Mucosa of rectum (tissue), 2 donors: Measurements from ENCODE around the gene NMD3.
A peak's percentile ranks its signal among the peaks of the same experiment; 100 is the strongest.

ENCODE experiments used
- H3K27ac ChIP-seq, 2 donors: one replicate each; pipeline ENCODE4 v1.7.0; 2013; ENCODE audit warnings: inconsistent platforms in 2 of 2, low read depth in 2 of 2, low read length in 2 of 2
- H3K27me3 ChIP-seq, 2 donors: one replicate each; pipeline ENCODE4 v1.7.0; 2013; ENCODE audit warnings: low read length in 2 of 2; ENCODE audit not compliant: control insufficient read depth in 2 of 2, insufficient read depth in 2 of 2
- H3K36me3 ChIP-seq, 2 donors: one replicate each; pipeline ENCODE4 v1.7.0; 2013; ENCODE audit warnings: low read length in 2 of 2; ENCODE audit not compliant: control insufficient read depth in 2 of 2, insufficient read depth in 2 of 2
- H3K4me1 ChIP-seq, 2 donors: one replicate each; pipeline ENCODE4 v1.7.0; 2013; ENCODE audit warnings: low read length in 2 of 2, mild to moderate bottlenecking in 1 of 2; ENCODE audit not compliant: control insufficient read depth in 2 of 2, insufficient read depth in 2 of 2
- H3K4me3 ChIP-seq, 2 donors: one replicate each; pipeline ENCODE4 v1.7.0; 2013; ENCODE audit warnings: low read length in 2 of 2
- H3K9ac ChIP-seq, 2 donors: one replicate each; pipeline ENCODE4 v1.7.0; 2013; ENCODE audit warnings: low read length in 2 of 2, low read depth in 1 of 2, mild to moderate bottlenecking in 1 of 2
- H3K9me3 ChIP-seq, 2 donors: one replicate each; pipeline ENCODE4 v1.7.0; 2013; ENCODE audit warnings: low read length in 2 of 2; ENCODE audit not compliant: control insufficient read depth in 2 of 2
- donor health status: healthy.
- donor health status: Normal muscosa, but diverticular disease.

The NMD3 gene

DNA sequence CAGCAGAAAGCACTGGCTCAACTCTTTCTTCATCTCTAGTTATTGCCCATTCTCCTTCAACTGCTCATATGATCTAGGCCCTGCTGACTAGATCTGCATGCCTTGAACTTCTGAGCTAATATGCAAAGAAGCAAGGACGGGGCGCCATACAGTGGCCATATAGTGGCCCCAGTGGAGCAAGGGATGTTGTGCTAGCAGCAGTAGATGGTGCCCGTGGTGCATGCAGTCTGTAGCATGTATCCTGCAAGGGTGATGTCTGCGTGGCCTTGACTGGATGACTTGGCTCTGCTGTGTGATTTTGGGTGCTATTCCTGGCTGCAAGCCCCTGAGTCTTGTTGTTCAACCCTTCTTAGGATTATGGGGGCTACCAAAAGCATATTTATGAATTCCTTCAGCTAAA, 12.2 kb upstream of the NMD3 start:
- Histone ChIP-seq H3K27me3 (no peaks in the 10 kb centered on the region), H3K9ac (no peak overlapping the region), H3K36me3 (no peaks in the 10 kb centered on the region), H3K27ac (no peak overlapping the region), H3K4me1 (no peaks in the 10 kb centered on the region), H3K4me3 (no peak overlapping the region), H3K9me3 (no peaks in the 10 kb centered on the region)

DNA sequence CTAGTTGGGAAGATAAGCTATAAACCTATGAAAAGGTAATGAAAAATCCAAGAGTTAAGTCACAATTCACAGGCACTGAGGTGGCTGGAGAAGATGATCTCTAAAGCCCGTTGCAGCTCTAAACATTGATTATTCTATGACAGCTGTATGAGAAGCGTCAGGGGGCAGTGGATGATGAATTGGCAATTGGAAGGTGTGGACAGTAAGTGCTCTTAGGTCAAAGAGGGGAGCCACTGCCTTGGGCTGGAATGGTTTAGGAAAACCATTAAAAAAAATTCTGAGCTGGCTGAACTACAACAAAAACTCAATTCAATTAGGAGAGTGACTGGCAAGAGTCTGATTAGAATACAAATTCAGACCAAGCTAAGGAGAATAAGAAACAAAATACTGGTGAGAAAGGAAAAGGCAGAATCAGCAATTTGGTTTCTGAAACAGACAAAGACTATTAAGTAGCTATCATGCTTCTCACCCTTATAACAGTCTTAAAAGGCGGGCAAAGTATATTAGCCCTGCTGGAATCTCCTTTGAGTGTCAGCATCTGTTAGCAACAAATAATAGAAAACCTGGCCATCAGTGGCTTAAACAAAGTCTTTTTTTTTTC, 8.8 kb upstream of the NMD3 start:
- Histone ChIP-seq H3K36me3 (no peaks in the 10 kb centered on the region), H3K27me3 (no peaks in the 10 kb centered on the region), H3K4me3 (no peak overlapping the region), H3K9ac (no peak overlapping the region), H3K27ac (no peak overlapping the region), H3K4me1 (no peaks in the 10 kb centered on the region), H3K9me3 (no peaks in the 10 kb centered on the region)

DNA sequence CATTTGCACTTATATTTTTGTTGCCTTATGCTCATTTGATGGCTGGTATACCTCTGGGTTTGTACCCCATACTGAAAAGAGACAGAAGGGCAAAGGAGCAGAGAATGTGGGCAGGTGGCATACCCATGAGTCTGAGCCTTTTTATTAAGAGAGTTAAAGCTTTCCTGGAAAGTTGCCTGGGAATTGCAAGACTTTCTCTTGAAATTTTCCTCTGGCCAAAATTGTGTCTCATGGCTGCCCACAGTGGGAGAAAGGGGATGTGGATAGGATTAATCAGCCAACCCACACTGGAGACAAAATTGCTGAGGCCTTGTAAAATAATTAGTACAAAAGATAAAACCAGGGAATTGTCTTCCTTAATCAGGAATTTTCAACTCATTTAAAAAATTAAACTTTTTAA, 8.2 kb upstream of the NMD3 start:
- no peak overlapping the region for H3K4me3 ChIP-seq
- no peaks in the 10 kb centered on the region for H3K4me1 ChIP-seq
- no peaks in the 10 kb centered on the region for H3K27me3 ChIP-seq
- H3K9ac ChIP-seq = no peak overlapping the region
- no peaks in the 10 kb centered on the region for H3K9me3 ChIP-seq
- H3K36me3 ChIP-seq = no peaks in the 10 kb centered on the region
- H3K27ac ChIP-seq = no peak overlapping the region

DNA sequence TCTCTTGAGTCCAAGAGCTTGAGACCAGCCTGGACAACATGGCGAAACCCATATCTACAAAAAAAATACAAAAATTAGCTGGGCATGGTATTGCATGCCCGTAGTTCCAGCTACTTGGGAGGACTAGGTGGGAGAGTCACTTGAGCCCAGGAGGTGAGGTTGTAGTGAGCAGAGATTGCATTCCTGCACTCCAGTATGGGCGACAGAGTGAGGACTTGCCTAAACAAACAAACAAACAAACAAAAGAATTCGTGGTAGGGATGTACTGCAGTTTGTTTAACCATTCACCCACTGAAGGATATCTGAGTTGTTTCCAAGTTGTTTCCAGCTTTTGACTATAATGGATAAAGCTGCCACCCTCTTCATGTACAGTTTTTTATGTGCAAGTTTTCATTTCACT, 7.5 kb upstream of the NMD3 start:
- Histone ChIP-seq H3K27me3 (no peaks in the 10 kb centered on the region), H3K4me3 (no peak overlapping the region), H3K36me3 (no peaks in the 10 kb centered on the region), H3K4me1 (no peaks in the 10 kb centered on the region), H3K27ac (no peak overlapping the region), H3K9ac (no peak overlapping the region), H3K9me3 (no peaks in the 10 kb centered on the region)

DNA sequence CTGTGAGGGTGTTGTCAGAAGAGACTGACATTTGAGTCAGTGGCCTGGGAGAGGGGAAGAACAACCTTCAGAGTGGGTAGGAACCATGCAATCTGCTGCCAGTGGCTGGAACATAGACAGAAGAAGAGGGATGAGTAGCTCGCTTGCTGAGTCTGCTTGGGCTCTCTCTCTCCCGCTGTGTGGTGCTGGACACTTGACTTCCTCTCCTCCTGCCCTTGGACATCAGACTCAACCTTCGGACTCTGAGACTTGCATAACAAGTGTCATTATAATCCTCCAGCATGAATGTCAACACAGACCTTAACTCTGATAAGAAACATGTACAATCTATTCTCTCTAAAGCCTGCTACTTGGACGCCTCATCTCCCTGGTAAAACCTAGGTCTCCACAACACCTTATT, 5.9 kb upstream of the NMD3 start:
- H3K27me3 ChIP-seq = no peaks in the 10 kb centered on the region
- H3K9me3 ChIP-seq = no peaks in the 10 kb centered on the region
- H3K27ac ChIP-seq = no peak overlapping the region
- H3K4me3 ChIP-seq = no peak overlapping the region
- H3K36me3 ChIP-seq = no peaks in the 10 kb centered on the region
- no peak overlapping the region for H3K9ac ChIP-seq
- no peaks in the 10 kb centered on the region for H3K4me1 ChIP-seq

DNA sequence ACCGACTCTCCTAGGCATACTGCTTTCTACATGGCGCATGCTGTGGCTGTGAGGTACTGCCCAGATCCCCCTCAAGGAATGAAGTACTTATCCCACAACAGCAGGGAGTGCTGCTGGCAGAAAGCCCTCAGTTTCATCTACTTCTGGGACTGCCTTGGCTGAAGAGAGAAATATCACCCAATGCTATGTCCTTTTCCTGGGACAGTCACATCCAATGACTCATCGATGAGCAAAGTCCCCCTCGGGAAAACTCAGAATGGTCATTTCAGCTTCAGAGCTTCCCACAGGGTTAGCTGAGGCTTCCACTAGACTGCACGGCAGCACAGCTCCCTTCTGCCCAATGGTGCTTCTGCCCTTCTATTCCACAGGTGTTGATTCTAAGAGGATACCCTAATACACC, 3.6 kb upstream of the NMD3 start:
- Histone ChIP-seq H3K9ac (no peak overlapping the region), H3K9me3 (no peaks in the 10 kb centered on the region), H3K36me3 (no peaks in the 10 kb centered on the region), H3K27me3 (no peaks in the 10 kb centered on the region), H3K4me1 (peaks cover under 1% of the 10 kb centered on the region in 2 donors), H3K4me3 (no peak overlapping the region), H3K27ac (no peak overlapping the region)

DNA sequence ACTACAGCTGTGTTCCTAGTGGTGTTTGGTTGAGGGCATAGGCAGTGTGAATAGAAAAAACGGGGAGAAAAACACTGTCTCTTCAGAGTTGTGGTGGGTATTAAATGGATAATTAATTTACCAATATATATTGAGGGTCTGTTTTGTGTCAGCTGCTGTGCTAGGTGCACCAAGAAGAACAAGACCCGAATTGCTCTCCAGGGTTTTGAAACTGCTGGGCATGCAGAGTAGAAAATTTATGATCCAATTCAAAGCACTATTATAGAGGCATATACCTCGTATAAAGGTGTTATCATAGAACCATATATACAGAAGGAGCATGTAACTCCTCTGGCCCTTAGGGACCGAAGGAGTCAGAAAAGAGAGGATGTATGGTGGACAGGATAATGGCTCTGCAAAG, 1.6 kb upstream of the NMD3 start:
- Histone ChIP-seq H3K27ac (no peak overlapping the region), H3K36me3 (no peaks in the 10 kb centered on the region), H3K9me3 (no peaks in the 10 kb centered on the region), H3K4me1 (peaks cover 5 to 13% of the 10 kb centered on the region in 2 donors), H3K9ac (no peak overlapping the region), H3K4me3 (no peak overlapping the region), H3K27me3 (no peaks in the 10 kb centered on the region)

DNA sequence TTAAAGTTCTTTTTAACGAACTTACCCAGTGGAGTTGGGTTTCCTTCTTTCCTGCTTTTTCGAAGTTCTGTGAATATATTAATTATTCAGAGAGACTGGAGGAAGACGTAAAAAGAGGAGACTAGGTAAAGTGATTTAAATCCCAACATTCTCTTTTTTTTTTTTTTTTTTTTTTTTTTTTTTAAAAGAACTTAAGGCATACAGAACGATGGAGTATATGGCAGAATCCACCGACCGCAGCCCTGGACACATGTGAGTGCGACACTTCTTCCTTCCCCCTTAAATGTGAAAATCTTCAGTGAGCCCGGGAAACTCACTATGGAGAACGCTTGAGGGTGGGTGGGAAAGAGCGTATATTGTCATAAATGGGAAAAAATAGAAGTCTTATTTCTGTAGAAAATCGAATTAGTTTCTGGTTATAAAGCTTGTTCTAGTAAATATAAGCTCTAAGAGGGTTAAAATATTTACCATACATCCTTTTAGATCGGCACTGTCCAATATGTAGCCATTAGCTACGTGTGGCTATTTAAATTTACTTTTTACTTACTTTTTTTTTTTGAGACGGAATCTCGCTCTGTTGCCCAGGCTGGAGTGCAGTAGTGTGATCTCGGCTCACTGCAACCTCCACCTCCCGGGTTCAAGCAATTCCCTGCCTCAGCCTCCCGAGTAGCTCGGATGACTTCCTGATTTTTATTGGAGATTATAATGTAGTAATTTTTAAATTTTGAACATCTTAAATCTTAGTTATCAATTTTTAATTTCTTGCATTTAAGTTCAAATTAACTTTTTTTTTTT, 892 bp downstream of the NMD3 start:
- no peaks in the 10 kb centered on the region for H3K9me3 ChIP-seq
- peak overlapping the region; percentile 86 to 88 for H3K27ac ChIP-seq
- H3K27me3 ChIP-seq = no peaks in the 10 kb centered on the region
- peaks cover 0 to 3% of the 10 kb centered on the region in 2 donors for H3K36me3 ChIP-seq
- H3K9ac ChIP-seq = peak overlapping the region; percentile 92 to 97
- peak overlapping the region; percentile 91 to 95 for H3K4me3 ChIP-seq
- peaks cover 5 to 13% of the 10 kb centered on the region in 2 donors for H3K4me1 ChIP-seq

DNA sequence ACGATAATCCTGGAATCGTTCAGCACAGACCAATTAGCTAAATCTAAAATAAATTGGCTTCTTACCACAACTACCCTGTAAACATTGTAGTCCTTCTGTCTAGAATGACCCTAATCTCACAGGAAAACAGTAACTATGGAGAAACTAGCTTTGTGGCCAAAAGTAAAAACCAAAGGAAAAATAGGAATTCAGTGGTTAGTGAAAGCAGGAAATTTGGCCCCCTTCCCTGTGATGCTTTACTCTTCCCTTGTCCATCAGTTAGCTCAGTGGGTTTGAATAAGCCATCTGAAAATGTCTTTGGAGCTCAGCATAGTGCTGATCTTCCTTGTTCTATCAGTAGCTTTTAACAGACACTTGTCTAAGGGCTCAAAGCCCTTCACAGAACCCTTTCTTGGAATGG, 1.6 kb downstream of the NMD3 start:
- Histone ChIP-seq H3K9me3 (no peaks in the 10 kb centered on the region), H3K4me1 (peaks cover 5 to 13% of the 10 kb centered on the region in 2 donors), H3K27me3 (no peaks in the 10 kb centered on the region), H3K27ac (no peak overlapping the region), H3K4me3 (peak overlapping the region; percentile 91 to 95), H3K9ac (peak overlapping the region in 1 of 2 donors; percentile 1), H3K36me3 (peaks cover 0 to 3% of the 10 kb centered on the region in 2 donors)

DNA sequence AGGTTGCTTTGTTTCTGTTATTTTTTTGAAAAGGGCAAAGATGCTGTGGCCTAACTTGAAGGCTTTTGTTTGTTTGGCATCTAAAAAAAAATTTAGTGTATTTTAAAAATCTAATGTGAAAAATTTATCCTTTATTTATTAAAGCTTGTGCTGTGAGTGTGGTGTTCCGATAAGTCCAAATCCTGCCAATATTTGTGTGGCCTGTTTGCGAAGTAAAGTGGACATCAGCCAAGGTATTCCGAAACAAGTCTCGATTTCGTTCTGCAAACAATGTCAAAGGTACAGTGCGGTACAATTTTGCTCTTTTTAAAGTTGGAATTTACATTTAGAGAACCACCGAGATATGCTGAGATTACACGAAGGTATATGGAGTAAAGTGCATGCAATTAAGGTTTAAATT, 3.7 kb downstream of the NMD3 start:
- no peaks in the 10 kb centered on the region for H3K27me3 ChIP-seq
- no peaks in the 10 kb centered on the region for H3K9me3 ChIP-seq
- H3K4me3 ChIP-seq = no peak overlapping the region
- H3K27ac ChIP-seq = no peak overlapping the region
- peaks cover 7 to 13% of the 10 kb centered on the region in 2 donors for H3K36me3 ChIP-seq
- H3K4me1 ChIP-seq = peaks cover 5 to 13% of the 10 kb centered on the region in 2 donors
- H3K9ac ChIP-seq = no peak overlapping the region
